GM18508 (cell line): ENCODE measurements around the gene SV2C.

Source experiments
- ATAC-seq: cut with Tn5 transposase; IDR thresholded peaks from one replicate; pipeline ENCODE4 v1.9.1; 2021; ENCODE audit warnings: moderate number of reproducible peaks; ENCODE audit not compliant: insufficient read depth, unreplicated experiment

Gene SV2C

GRCh38 chr5:76196886-76197489 lies 113.8 kb downstream of the SV2C start:
- no peak for ATAC-seq

GRCh38 chr5:76197726-76198125 lies 114.5 kb downstream of the SV2C start:
- ATAC-seq = no peak

GRCh38 chr5:76199336-76200318 lies 116.4 kb downstream of the SV2C start:
- ATAC-seq = no peak

- ATAC-seq = no peak
Measured at GRCh38 chr5:76202182-76202581, 119.0 kb downstream of the SV2C start.

GRCh38 chr5:76204191-76204590 lies 121.0 kb downstream of the SV2C start:
- no peak for ATAC-seq

GRCh38 chr5:76204713-76205112 lies 121.5 kb downstream of the SV2C start:
- ATAC-seq = no peak

- ATAC-seq = no peak
Measured at GRCh38 chr5:76207120-76207519, 123.9 kb downstream of the SV2C start.

GRCh38 chr5:76209297-76209696 lies 126.1 kb downstream of the SV2C start:
- ATAC-seq = no peak

- ATAC-seq = no peak
Measured at GRCh38 chr5:76210946-76211345, 127.8 kb downstream of the SV2C start.

- no peak for ATAC-seq
Measured at GRCh38 chr5:76213858-76214257, 130.7 kb downstream of the SV2C start.

- no peak for ATAC-seq
Measured at GRCh38 chr5:76216748-76217147, 133.6 kb downstream of the SV2C start.

GRCh38 chr5:76219636-76220035 lies 136.5 kb downstream of the SV2C start:
- ATAC-seq = no peak

- no peak for ATAC-seq
Measured at GRCh38 chr5:76221311-76221710, 138.1 kb downstream of the SV2C start.

- no peak for ATAC-seq
Measured at GRCh38 chr5:76222318-76222717, 139.1 kb downstream of the SV2C start.

- no peak for ATAC-seq
Measured at GRCh38 chr5:76223696-76224095, 140.5 kb downstream of the SV2C start.

- no peak for ATAC-seq
Measured at GRCh38 chr5:76224898-76225297, 141.7 kb downstream of the SV2C start.

- no peak for ATAC-seq
Measured at GRCh38 chr5:76225336-76225735, 142.2 kb downstream of the SV2C start.

GRCh38 chr5:76229900-76230299 lies 146.7 kb downstream of the SV2C start:
- ATAC-seq = no peak

- no peak for ATAC-seq
Measured at GRCh38 chr5:76230711-76231285, 147.6 kb downstream of the SV2C start.

- no peak for ATAC-seq
Measured at GRCh38 chr5:76234665-76235064, 151.5 kb downstream of the SV2C start.

- ATAC-seq = no peak
Measured at GRCh38 chr5:76236684-76237083, 153.5 kb downstream of the SV2C start.
